ENCODE data around the gene ITGAD.
"Not testable (repeated sequence)": the region's sequence is repeated elsewhere in the genome, so short reads cannot be mapped to it uniquely, and the experiment has no call there.

The ITGAD gene

DNA sequence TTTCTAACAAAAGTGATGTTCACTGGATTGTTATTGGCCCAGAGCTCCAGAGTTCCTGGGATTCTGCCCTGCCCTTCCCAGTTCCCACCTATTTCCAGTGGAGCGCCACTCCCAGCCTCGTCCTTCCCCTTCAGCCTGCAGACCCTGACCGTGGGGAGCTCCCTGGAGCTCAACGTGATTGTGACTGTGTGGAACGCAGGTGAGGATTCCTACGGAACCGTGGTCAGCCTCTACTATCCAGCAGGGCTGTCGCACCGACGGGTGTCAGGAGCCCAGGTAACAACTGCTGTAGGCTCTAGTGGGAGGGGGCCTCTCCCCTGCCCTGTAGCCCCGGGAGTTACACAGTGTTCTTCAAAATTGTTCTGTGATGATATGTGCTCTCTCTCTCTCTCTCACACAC lies 23.2 kb downstream of the ITGAD start:
- Mint-ChIP-seq H3K27me3 (ENCODE audit: low read depth) (peaks cover 22% of the 10 kb centered on the region), H3K4me1 (no peaks in the 10 kb centered on the region), H3K9me3 (no peaks in the 10 kb centered on the region), H3K27ac (no peak overlapping the region), H3K36me3 (ENCODE audit: low read depth) (no peaks in the 10 kb centered on the region), H3K4me3 (no peak overlapping the region)
- TF ChIP-seq, protein P1, sequence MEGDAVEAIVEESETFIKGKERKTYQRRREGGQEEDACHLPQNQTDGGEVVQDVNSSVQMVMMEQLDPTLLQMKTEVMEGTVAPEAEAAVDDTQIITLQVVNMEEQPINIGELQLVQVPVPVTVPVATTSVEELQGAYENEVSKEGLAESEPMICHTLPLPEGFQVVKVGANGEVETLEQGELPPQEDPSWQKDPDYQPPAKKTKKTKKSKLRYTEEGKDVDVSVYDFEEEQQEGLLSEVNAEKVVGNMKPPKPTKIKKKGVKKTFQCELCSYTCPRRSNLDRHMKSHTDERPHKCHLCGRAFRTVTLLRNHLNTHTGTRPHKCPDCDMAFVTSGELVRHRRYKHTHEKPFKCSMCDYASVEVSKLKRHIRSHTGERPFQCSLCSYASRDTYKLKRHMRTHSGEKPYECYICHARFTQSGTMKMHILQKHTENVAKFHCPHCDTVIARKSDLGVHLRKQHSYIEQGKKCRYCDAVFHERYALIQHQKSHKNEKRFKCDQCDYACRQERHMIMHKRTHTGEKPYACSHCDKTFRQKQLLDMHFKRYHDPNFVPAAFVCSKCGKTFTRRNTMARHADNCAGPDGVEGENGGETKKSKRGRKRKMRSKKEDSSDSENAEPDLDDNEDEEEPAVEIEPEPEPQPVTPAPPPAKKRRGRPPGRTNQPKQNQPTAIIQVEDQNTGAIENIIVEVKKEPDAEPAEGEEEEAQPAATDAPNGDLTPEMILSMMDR (IDR thresholded peaks at IDR 0.05; ENCODE audit: unreplicated experiment in 3 of 3) = no peak

GRCh38 chr16:31417036-31417435 lies 23.9 kb downstream of the ITGAD start:
- not testable (repeated sequence) for H3K4me1 Mint-ChIP-seq; H3K9me3 Mint-ChIP-seq; H3K4me3 Mint-ChIP-seq; H3K36me3 Mint-ChIP-seq (ENCODE audit: low read depth); H3K27ac Mint-ChIP-seq
- peaks cover 22% of the 10 kb centered on the region for H3K27me3 Mint-ChIP-seq (ENCODE audit: low read depth)

DNA sequence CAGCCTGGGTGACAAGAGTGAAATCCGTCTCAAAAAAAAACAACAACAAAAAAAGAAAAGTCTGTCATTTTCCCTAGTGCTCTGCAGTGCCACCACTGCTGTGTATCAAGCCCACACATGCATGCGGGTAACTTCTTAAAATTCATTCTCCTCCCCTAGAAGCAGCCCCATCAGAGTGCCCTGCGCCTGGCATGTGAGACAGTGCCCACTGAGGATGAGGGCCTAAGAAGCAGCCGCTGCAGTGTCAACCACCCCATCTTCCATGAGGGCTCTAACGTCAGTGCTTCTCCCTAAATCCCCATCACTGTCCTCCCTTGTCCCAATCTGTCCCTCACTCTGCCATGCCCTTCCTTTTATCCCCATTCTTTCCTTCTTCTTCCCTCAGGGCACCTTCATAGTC lies 24.8 kb downstream of the ITGAD start:
- Mint-ChIP-seq H3K27me3 (ENCODE audit: low read depth) (peaks cover 28% of the 10 kb centered on the region), H3K36me3 (ENCODE audit: low read depth) (no peaks in the 10 kb centered on the region), H3K4me1 (no peaks in the 10 kb centered on the region), H3K9me3 (no peaks in the 10 kb centered on the region), H3K27ac (no peak overlapping the region), H3K4me3 (no peak overlapping the region)
- TF ChIP-seq, protein P1 (IDR thresholded peaks at IDR 0.05; ENCODE audit: unreplicated experiment in 3 of 3) = no peak

GRCh38 chr16:31420037-31420436 lies 26.9 kb downstream of the ITGAD start:
- Mint-ChIP-seq H3K9me3 (no peaks in the 10 kb centered on the region), H3K27me3 (ENCODE audit: low read depth) (peaks cover 39% of the 10 kb centered on the region), H3K36me3 (ENCODE audit: low read depth) (no peaks in the 10 kb centered on the region), H3K4me3 (no peak overlapping the region), H3K27ac (no peak overlapping the region), H3K4me1 (peaks cover 4% of the 10 kb centered on the region)
- TF ChIP-seq, protein P1 (IDR thresholded peaks at IDR 0.05; ENCODE audit: unreplicated experiment in 3 of 3) = no peak

- Mint-ChIP-seq H3K27me3 (ENCODE audit: low read depth) (peaks cover 33% of the 10 kb centered on the region), H3K36me3 (ENCODE audit: low read depth) (no peaks in the 10 kb centered on the region), H3K4me3 (no peak overlapping the region), H3K27ac (no peak overlapping the region), H3K4me1 (peaks cover 8% of the 10 kb centered on the region), H3K9me3 (no peaks in the 10 kb centered on the region)
- TF ChIP-seq, protein P1 (IDR thresholded peaks at IDR 0.05; ENCODE audit: unreplicated experiment in 3 of 3) = no peak
These were observed 28.5 kb downstream of the ITGAD start for GRCh38 chr16:31421587-31421986.

DNA sequence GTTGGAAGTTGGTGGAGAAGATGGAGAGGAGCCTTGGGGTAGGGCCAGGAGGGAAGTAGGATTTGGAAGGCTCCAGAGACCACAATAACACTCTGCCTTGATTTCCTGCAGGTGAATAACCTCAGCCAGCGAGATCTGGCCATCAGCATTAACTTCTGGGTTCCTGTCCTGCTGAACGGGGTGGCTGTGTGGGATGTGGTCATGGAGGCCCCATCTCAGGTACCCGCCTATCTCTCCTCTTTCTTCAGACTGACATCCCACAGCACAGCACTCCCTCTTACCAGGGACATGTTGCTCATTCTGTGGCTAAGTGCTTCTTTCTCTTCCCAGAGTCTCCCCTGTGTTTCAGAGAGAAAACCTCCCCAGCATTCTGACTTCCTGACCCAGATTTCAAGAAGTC lies 30.1 kb downstream of the ITGAD start:
- Mint-ChIP-seq H3K4me3 (peak overlapping the region in 1 of 3 experiments; percentile 30), H3K4me1 (peaks cover 9% of the 10 kb centered on the region), H3K27ac (no peak overlapping the region), H3K36me3 (ENCODE audit: low read depth) (no peaks in the 10 kb centered on the region), H3K9me3 (no peaks in the 10 kb centered on the region), H3K27me3 (ENCODE audit: low read depth) (peaks cover 33% of the 10 kb centered on the region)
- TF ChIP-seq, protein P1 (IDR thresholded peaks at IDR 0.05; ENCODE audit: unreplicated experiment in 3 of 3) = no peak
